HPDE6-E6E7 (cell line): Measurements from ENCODE around the gene PPP4R4.
"Not testable (repeated sequence)": the region's sequence is repeated elsewhere in the genome, so short reads cannot be mapped to it uniquely, and the experiment has no call there.

Experiments
- DNase-seq: peaks from one replicate; pipeline ENCODE4 v3.0.0; 2011; ENCODE audit warnings: missing footprints; ENCODE audit errors: extremely low spot score

PPP4R4 gene

GRCh38 chr14:94145902-94146527, 28.1 kb upstream of the PPP4R4 start:
- no peak for DNase-seq

GRCh38 chr14:94152676-94153075, 21.4 kb upstream of the PPP4R4 start:
- DNase-seq = no peak

- DNase-seq = no peak
These were observed 20.3 kb upstream of the PPP4R4 start for GRCh38 chr14:94153750-94154342.

GRCh38 chr14:94156143-94156542, 18.0 kb upstream of the PPP4R4 start:
- not testable (repeated sequence) for DNase-seq

- no peak for DNase-seq
These were observed 16.9 kb upstream of the PPP4R4 start for GRCh38 chr14:94157197-94157596.

GRCh38 chr14:94158239-94158883, 15.8 kb upstream of the PPP4R4 start:
- no peak for DNase-seq

GRCh38 chr14:94161058-94161457, 13.1 kb upstream of the PPP4R4 start:
- no peak for DNase-seq

GRCh38 chr14:94161981-94162380, 12.1 kb upstream of the PPP4R4 start:
- no peak for DNase-seq

GRCh38 chr14:94162466-94162865, 11.7 kb upstream of the PPP4R4 start:
- DNase-seq = no peak

GRCh38 chr14:94163796-94164195, 10.3 kb upstream of the PPP4R4 start:
- DNase-seq = no peak

GRCh38 chr14:94164685-94165431, 9.3 kb upstream of the PPP4R4 start:
- no peak for DNase-seq

- no peak for DNase-seq
These were observed 8.4 kb upstream of the PPP4R4 start for GRCh38 chr14:94165744-94166143.

- DNase-seq = no peak
These were observed 4.0 kb upstream of the PPP4R4 start for GRCh38 chr14:94170136-94170535.

GRCh38 chr14:94171208-94171607, 2.9 kb upstream of the PPP4R4 start:
- DNase-seq = no peak

GRCh38 chr14:94172545-94172944, 1.6 kb upstream of the PPP4R4 start:
- DNase-seq = no peak

- no peak for DNase-seq
These were observed 644 bp upstream of the PPP4R4 start for GRCh38 chr14:94173471-94173884.

GRCh38 chr14:94174604-94175010, 485 bp downstream of the PPP4R4 start:
- no peak for DNase-seq

- DNase-seq = no peak
These were observed 1.1 kb downstream of the PPP4R4 start for GRCh38 chr14:94175011-94175745.

- no peak for DNase-seq
These were observed 1.6 kb downstream of the PPP4R4 start for GRCh38 chr14:94175747-94176146.

- peak; percentile 63 for DNase-seq
These were observed 2.7 kb downstream of the PPP4R4 start for GRCh38 chr14:94176808-94177207.

- no peak for DNase-seq
These were observed 3.7 kb downstream of the PPP4R4 start for GRCh38 chr14:94177806-94178205.

GRCh38 chr14:94179244-94179643, 5.1 kb downstream of the PPP4R4 start:
- no peak for DNase-seq
